CD1c-positive myeloid dendritic cell (primary cell): ENCODE results near the gene SYT10.
"Not testable (repeated sequence)": the region's sequence is repeated elsewhere in the genome, so short reads cannot be mapped to it uniquely, and the experiment has no call there.

ENCODE experiments used
- DNase-seq: peaks from one replicate; pipeline ENCODE4 v3.0.0-alpha.2; 2016; ENCODE audit errors: extremely low spot score

The SYT10 gene

GRCh38 chr12:33357181-33357580, 82.4 kb downstream of the SYT10 start:
- DNase-seq, result no peak

DNA sequence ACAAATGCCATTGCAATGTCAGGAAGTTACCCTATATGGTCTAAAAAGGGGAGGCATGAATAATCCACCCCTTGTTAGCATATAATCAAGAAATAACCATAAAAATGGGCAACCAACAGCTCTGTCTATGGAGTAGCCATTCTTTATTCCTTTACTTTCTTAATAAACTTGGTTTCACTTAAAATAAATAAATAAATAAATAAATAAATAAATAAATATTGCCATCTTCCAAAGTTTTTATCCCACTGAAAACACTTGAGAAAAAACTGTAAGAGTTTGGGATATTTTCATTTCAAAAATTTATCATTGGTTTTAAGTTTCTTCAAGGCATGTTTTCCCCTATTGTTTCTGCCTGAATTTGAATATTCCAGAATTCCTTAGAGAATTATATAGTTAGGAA, 89.8 kb downstream of the SYT10 start:
- no peak for DNase-seq

GRCh38 chr12:33331961-33332398, 107.6 kb downstream of the SYT10 start:
- DNase-seq, result not testable (repeated sequence)

DNA sequence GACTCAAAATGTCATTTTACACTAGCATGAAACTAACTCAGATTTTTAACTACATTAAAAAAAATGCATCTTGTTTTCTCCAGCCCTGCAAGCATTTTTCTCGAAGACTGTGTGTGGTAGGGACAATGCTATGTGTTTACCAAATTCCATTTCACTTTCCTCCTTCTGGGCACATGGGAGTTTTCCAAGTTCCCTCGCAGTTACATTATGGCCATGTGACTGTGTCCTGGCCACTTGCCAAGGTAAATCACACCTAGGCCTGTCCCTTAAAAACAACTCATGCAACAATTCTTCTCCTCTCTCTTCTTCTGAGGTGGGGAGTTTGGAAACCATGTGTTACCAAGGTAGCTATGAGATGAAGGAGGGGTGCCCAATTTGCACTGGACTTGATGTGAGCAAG, 108.7 kb downstream of the SYT10 start:
- DNase-seq, result no peak
